G401 (cell line): ENCODE results near the gene TNRC18. TPM values are rescaled to one million over a fixed set of nuclear protein-coding genes. Genes with fewer than 3 reads are reported as not detected.
"Not testable (repeated sequence)": the region's sequence is repeated elsewhere in the genome, so short reads cannot be mapped to it uniquely, and the experiment has no call there.

Experiments used
- DNase-seq: peaks from one replicate; pipeline ENCODE4 v3.0.0-alpha.2; 2015; ENCODE audit warnings: low spot score
- in situ Hi-C: cut with HindIII; loops from 2 replicates; pipeline ENCODE4 v1.10.0; 2016; ENCODE audit warnings: low sequenced_read_pairs, mixed read lengths
- total RNA-seq: library from RNA; depleted of rRNA; stranded (reverse); fragments of >200 nt; shearing (Covaris generic); gene quantifications from 2 replicates; pipeline ENCODE4 v1.2.3, GENCODE V29; 2014

The TNRC18 gene
- total RNA-seq, 1 experiment from 2014 or later = 31.5 TPM

- no peak for DNase-seq
- in situ Hi-C loops = no loop called here
Observed at GRCh38 chr7:5360971-5361370, 62.7 kb downstream of the TNRC18 start.

GRCh38 chr7:5360451-5360850 is 63.2 kb downstream of the TNRC18 start:
- DNase-seq = no peak
- in situ Hi-C loops = no loop called here

- DNase-seq, in situ Hi-C loops: not testable (repeated sequence)
Observed at GRCh38 chr7:5360021-5360420, 63.6 kb downstream of the TNRC18 start.

- in situ Hi-C loops = no loop called here
- DNase-seq = no peak
Observed at GRCh38 chr7:5359344-5359743, 64.3 kb downstream of the TNRC18 start.

GRCh38 chr7:5357951-5358350 is 65.7 kb downstream of the TNRC18 start:
- no peak for DNase-seq
- in situ Hi-C loops = no loop called here

GRCh38 chr7:5356751-5357119 is 66.9 kb downstream of the TNRC18 start:
- DNase-seq = no peak
- in situ Hi-C loops = no loop called here

GRCh38 chr7:5354460-5355232 is 69.0 kb downstream of the TNRC18 start:
- peak; percentile 76 for DNase-seq
- in situ Hi-C loops = no loop called here

GRCh38 chr7:5352440-5353010 is 71.1 kb downstream of the TNRC18 start:
- no peak for DNase-seq
- in situ Hi-C loops = no loop called here

GRCh38 chr7:5351507-5352265 is 71.9 kb downstream of the TNRC18 start:
- in situ Hi-C loops = no loop called here
- DNase-seq = peak; percentile 55

- no peak for DNase-seq
- in situ Hi-C loops = no loop called here
Observed at GRCh38 chr7:5350600-5351385, 72.8 kb downstream of the TNRC18 start.

GRCh38 chr7:5350174-5350463 is 73.5 kb downstream of the TNRC18 start:
- DNase-seq = no peak
- in situ Hi-C loops = no loop called here

- in situ Hi-C loops = no loop called here
- no peak for DNase-seq
Observed at GRCh38 chr7:5349437-5350173, 74.0 kb downstream of the TNRC18 start.

- in situ Hi-C loops = no loop called here
- DNase-seq = no peak
Observed at GRCh38 chr7:5349005-5349380, 74.6 kb downstream of the TNRC18 start.

GRCh38 chr7:5348134-5349004 is 75.3 kb downstream of the TNRC18 start:
- in situ Hi-C loops = no loop called here
- no peak for DNase-seq

GRCh38 chr7:5345671-5346070 is 78.0 kb downstream of the TNRC18 start:
- in situ Hi-C loops = no loop called here

GRCh38 chr7:5345171-5345570 is 78.5 kb downstream of the TNRC18 start:
- no peak for DNase-seq
- in situ Hi-C loops = no loop called here

More at GRCh38 chr7:5345671-5346070, 78.0 kb downstream of the TNRC18 start:
- DNase-seq = no peak

GRCh38 chr7:5344342-5344741 is 79.3 kb downstream of the TNRC18 start:
- in situ Hi-C loops = no loop called here

GRCh38 chr7:5343884-5344283 is 79.8 kb downstream of the TNRC18 start:
- in situ Hi-C loops = no loop called here
- no peak for DNase-seq

More at GRCh38 chr7:5344342-5344741, 79.3 kb downstream of the TNRC18 start:
- DNase-seq = no peak
